HG02610 (cell line): ENCODE measurements around the gene ZNF462.

Experiments
- ATAC-seq: cut with Tn5 transposase; IDR thresholded peaks from one replicate; pipeline ENCODE4 v1.9.1; 2021; ENCODE audit warnings: mild to moderate bottlenecking, moderate library complexity; ENCODE audit not compliant: unreplicated experiment

Gene ZNF462

DNA sequence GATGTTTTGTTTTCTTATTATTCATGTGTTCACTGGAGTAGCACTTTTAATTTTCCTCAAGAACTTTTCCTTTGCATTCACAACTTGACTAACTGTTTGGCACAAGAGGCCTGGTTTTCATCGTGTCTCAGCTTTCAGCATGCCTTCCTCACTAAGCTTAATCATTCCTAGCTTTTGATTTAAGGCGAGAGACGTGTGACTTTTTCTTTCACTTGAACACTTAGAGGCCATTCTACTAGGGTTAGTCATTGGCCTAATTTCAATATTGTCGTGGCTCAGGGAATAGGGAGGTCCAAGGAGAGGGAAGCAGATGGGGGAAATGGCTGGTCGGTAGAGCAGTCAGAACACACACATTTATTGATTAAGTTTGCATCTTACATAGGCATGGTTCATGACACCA lies 94.0 kb downstream of the ZNF462 start:
- no peak for ATAC-seq

GRCh38 chr9:106958955-106959657 lies 96.1 kb downstream of the ZNF462 start:
- ATAC-seq: no peak

DNA sequence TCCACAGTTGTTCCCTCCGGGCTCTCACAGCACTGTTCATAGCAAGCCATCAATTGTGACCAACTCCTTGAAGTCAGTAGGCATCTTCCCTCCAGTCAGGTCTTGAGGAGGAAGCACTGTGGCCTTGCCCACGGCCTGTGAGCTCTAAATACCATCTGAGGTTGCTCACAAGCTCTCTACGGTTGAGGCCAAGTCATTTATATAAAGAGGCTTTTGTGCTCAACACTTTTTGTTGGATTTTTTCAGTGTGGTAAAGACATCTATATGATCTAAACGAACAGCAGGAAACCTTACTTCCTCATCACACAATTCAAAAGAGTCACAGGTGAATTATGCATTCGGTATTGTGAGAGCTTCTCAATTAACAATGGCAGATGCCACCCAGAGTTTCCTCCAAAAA lies 97.3 kb downstream of the ZNF462 start:
- ATAC-seq: no peak

DNA sequence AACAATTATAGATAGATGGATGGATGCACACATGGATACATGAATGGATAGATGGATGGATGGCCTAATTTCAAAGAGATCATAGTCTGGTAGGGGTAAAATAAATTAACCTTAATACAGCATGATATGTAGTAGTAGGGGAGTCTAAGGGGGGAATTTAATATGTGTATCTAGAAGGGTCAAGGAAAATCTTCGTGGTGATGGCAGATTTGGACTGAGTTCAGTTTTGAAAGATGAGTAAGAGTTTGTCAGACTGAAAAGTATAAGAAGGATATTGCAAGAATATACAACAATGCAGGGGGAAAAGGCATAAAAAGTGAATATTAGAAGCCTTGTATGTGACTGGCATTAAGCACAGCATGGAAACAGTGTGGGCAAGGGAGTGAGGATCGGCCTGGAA lies 98.7 kb downstream of the ZNF462 start:
- no peak for ATAC-seq

DNA sequence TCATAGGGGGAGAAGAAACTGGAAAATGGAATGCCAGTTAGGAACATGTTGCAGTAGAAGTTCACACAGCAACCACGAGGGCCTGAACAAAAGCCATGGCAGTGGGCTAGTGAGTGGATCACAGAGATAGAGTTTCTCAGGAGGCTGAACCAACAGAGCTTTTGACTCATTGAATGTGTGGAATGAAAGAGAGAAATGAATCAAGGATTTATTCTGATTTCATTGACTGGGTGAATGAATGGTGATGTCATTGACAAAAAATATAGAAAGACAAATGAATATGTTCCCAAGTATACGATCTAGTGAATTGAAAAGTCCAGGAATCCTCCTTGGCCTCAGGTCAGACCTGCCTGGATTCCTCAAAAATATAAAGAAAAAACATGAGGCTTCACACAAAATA lies 99.2 kb downstream of the ZNF462 start:
- no peak for ATAC-seq

GRCh38 chr9:106962615-106963363 lies 99.8 kb downstream of the ZNF462 start:
- no peak for ATAC-seq

GRCh38 chr9:106963684-106964083 lies 100.7 kb downstream of the ZNF462 start:
- ATAC-seq: no peak

DNA sequence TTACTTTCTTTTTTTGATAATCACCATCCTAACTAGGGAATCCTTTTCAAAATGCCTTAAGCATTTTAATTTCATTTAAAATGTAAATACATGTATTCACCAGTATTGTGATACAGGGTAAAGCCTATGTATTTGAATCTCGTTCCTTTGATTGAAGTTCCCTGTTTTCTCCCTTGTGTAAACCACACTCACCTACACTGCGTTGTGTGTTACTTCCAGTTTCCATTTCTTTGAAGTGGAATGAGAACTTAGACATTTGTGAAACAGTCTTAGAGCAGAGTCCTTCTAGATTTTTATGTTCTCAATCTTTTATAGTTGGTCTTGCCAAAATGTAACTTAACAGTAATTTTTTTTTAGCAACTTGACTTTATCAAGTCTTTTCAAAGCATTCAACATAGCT lies 101.4 kb downstream of the ZNF462 start:
- peak; percentile 83 for ATAC-seq

DNA sequence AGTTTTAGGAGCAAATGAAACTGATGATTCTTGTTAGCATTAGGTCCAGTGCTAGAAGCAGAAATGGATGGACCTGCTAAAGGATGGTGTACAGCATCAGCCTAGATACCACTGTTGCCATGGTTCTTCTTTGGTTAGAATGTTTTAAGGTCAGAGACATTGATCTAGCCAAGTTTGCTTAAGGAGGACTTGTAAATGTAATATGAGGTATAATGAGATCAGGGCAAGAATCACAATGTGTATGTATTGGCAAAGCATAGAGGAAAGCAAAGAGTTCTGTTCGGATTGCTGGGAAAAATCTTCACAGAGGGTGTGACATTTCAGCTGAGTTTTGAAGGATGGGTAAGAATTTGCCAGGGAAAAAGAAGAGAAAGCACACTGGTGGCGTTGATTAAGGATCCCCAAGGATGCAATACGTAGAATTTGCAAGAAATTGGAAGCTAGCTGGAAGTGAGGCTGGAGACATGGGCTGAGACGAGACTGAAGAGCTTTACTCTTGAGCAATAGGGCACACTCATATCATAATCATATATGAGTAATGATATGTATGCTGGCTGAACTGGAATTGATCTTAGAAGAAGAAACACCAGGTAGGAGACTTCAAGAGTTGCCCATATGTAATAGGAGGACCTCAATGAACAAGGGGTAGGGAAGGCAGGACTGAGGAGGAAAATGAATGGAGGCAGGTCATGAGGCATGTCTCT lies 102.0 kb downstream of the ZNF462 start:
- no peak for ATAC-seq

DNA sequence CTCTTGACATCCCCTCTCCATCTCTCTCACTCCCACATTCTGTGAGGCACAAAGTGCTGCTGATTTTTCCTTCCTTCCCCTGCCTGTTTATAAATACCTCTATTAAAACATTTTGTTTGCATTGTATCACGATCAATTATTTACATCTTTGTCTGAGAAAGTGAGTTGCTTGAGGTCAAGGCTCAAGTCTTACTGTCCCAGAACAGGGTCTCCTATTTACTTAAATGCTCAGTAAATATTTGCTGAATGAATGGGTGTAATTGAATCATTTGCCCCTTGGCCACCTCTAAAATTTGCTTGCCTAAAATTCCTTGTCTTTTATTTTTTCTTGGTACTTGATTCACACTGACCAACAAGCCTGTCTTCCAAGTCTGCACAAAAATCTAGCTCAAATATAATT lies 103.5 kb downstream of the ZNF462 start:
- ATAC-seq: no peak

GRCh38 chr9:106969696-106970095 lies 106.7 kb downstream of the ZNF462 start:
- no peak for ATAC-seq

- no peak for ATAC-seq
Measured at GRCh38 chr9:106970219-106970975, 107.4 kb downstream of the ZNF462 start.

GRCh38 chr9:106970976-106971457 lies 108.1 kb downstream of the ZNF462 start:
- ATAC-seq: no peak

DNA sequence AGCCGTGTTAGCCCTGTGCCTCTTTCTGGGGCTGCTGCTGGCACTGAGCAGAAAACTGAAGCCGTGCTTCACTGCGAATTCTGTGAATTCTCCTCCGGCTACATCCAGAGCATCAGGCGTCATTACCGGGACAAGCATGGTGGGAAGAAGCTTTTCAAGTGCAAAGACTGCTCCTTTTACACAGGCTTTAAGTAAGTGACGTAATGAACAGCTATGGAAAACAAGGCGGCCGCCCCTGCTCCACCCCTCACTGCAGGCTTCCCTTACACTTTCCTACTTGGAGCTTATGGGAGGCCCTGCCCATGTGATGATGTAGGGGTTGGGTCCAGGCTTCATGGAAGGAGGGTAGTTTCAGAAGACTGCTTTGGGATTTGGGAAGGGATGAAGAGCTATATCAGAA lies 109.1 kb downstream of the ZNF462 start:
- no peak for ATAC-seq

DNA sequence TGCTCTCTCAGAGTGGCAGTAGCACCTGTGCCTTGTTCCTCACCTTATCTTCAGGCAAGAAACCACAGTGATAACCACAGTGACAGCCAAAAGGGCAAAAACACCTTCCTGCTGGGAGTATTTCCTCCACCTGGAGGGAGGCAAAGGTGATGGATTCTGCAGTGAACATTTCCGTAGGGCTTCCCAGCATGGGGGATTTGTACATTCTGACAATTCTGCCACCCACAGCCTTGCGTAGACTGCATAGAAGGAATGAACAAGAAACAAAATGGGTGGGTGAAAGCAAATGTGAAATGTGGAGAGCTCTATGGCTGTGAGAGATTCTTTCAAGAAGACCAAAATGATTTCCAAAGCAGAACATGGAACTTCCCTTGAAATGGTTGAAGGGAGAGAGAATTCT lies 111.4 kb downstream of the ZNF462 start:
- no peak for ATAC-seq

GRCh38 chr9:106976772-106977171 lies 113.8 kb downstream of the ZNF462 start:
- no peak for ATAC-seq

GRCh38 chr9:106980551-106981101 lies 117.7 kb downstream of the ZNF462 start:
- ATAC-seq: no peak

DNA sequence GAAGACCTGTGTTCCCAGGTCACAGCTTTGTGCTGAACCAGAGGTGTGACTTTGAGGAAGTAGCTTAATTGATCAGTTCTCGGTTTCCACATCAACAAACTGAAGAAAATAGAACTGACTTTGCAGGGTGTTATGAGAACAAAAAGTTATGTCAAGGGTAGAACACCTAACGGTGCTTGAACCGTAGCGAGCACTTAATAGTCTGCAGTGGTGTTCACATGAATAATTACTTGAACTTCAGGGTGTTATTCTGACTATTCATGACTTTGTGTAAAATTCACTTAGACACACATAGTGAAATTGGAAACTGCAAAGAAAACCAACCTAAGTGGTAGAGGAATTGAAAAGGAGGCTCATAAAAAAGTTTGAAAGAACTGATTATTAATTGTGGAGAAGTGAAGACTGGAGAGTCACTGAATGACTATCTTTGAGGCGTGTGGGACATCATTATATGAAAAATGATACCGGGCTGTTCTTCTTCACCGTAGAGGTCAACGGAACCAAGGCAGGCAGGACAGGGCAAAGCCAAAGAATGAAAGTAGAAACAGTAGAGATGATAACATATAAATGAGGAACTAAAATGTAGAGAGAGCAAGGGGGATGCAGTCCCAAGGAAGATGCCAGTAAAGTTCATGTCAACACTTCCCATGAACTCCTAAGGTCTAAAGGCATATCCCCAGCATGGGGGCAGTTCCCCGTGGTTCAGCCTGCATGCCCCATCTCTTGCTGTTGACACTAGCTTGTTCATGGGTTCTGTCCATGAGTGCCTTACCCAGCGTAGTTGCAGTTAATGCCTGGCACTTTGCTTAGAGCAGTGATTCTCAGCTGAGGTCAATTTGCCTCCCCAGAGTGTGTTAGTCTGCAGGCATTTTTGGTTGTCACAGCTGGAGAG lies 118.7 kb downstream of the ZNF462 start:
- peak; percentile 75 for ATAC-seq

- no peak for ATAC-seq
Measured at GRCh38 chr9:106982636-106983035, 119.7 kb downstream of the ZNF462 start.

DNA sequence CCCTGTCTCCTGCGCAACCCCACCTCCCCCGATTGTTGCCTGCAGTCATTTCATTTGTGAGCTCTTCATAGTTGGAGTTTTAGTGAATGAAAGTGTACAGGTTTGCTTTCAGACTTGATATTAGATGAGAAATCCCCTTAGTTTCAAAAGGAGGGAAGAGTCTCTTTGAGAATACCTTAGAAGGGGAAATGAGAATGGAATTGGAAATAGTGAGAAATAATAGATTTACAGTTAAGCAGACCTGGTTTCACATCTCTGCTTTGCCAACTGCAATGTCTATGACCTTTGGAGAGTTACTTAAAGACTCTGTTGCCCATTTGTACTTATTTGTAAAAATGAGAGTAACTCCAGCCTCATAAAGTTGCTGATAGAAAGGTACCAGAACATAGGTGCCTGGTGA lies 120.4 kb downstream of the ZNF462 start:
- ATAC-seq: no peak
